K562 (cell line): ENCODE data around the gene PLD1. TPM values are rescaled to one million over a fixed set of nuclear protein-coding genes. Genes with fewer than 3 reads are reported as not detected.

ENCODE experiments used
- ATAC-seq: fragments of 200-7000 bp; cut with Tn5 transposase; 3 replicates; pipeline ENCODE4 v1.9.1; 2020; ENCODE audit warnings: moderate library complexity
- BruUV-seq: library from RNA; stranded (reverse); fragments of 400-500 nt; replicated peaks from 2 replicates; lab custom pipeline; 2021; lab: Mats Ljungman, UMichigan
- CTCF ChIA-PET: fragments of 300-600 bp; formaldehyde crosslinking; extraction: SDS; loops from one replicate; lab custom pipeline; 2021; ENCODE audit warnings: low intra/inter-chr PET ratio; lab: Yijun Ruan, JAX
- POLR2A ChIA-PET: fragments of 300-600, 350-650 bp; sonication (Branson Sonifier 250); formaldehyde crosslinking; extraction: SDS; loops from one replicate; lab custom pipeline; 2021; ENCODE audit warnings: antibody characterized with exemption, inconsistent platforms; lab: Yijun Ruan, JAX
- DNase-seq, 4 experiments: peaks; one replicate each; pipeline versions ENCODE4 v3.0.0 to v3.0.0-alpha.2; 2011 to 2018; ENCODE audit warnings: low spot score in 3 of 4, mixed read lengths in 3 of 4; ENCODE audit errors: extremely low read depth in 1 of 4
- FAIRE-seq: peaks from 2 replicates; lab custom pipeline; 2011; peaks lifted over from hg19 to GRCh38; lab: Jason Lieb, UNC
- H2AFZ ChIP-seq: 2 replicates; pipeline ENCODE4 v1.6.0; 2011; ENCODE audit warnings: low read depth, low read length, control low read depth, inconsistent platforms
- H3K27ac ChIP-seq: fragments of 200-600 bp; 3 replicates; pipeline ENCODE4 v1.8.0; 2011; ENCODE audit warnings: low read depth, mild to moderate bottlenecking, control low read depth, inconsistent platforms, low read length, moderate library complexity, mixed read lengths; ENCODE audit errors: extremely low read depth
- H3K27me3 ChIP-seq, 2 experiments: fragments of 300-600 bp in 1 of 2; 2 replicates in 1 of 2; 3 replicates in 1 of 2; pipeline versions ENCODE4 v1.6.0 to v1.8.0; 2011; ENCODE audit warnings: inconsistent platforms in 2 of 2, low read length in 2 of 2, mild to moderate bottlenecking in 1 of 2, mixed read lengths in 1 of 2, moderate library complexity in 1 of 2; ENCODE audit not compliant: control insufficient read depth in 2 of 2, insufficient read depth in 2 of 2
- H3K36me3 ChIP-seq: fragments of 300-600 bp; 3 replicates; pipeline ENCODE4 v1.8.0; 2011; ENCODE audit warnings: mild to moderate bottlenecking, low read length, inconsistent platforms; ENCODE audit not compliant: control insufficient read depth, insufficient read depth
- H3K4me1 ChIP-seq, 2 experiments: fragments of 200-600 bp in 1 of 2; replicated peaks in 1 of 2; 2 replicates in 1 of 2; 3 replicates in 1 of 2; pipeline versions ENCODE4 v1.5.1 to v1.8.0; 2011; ENCODE audit warnings: inconsistent platforms in 2 of 2, low read length in 2 of 2, mild to moderate bottlenecking in 1 of 2, mixed read lengths in 1 of 2, moderate library complexity in 1 of 2; ENCODE audit not compliant: control insufficient read depth in 2 of 2, insufficient read depth in 2 of 2
- H3K4me2 ChIP-seq: 2 replicates; pipeline ENCODE4 v1.6.1; 2011; ENCODE audit warnings: low read length, control low read depth, inconsistent platforms, mixed read lengths; ENCODE audit not compliant: insufficient read depth
- H3K4me3 ChIP-seq: fragments of 200-600 bp; sonication (generic), shearing (Covaris generic); 2 replicates; pipeline ENCODE4 v1.5.1; 2016; ENCODE audit warnings: control low read depth, inconsistent platforms
- H3K79me2 ChIP-seq: fragments of 200-600 bp; 3 replicates; pipeline ENCODE4 v1.8.0; 2011; ENCODE audit warnings: low read length, inconsistent platforms; ENCODE audit not compliant: control insufficient read depth, insufficient read depth
- H3K9ac ChIP-seq, 2 experiments: 2 replicates each; pipeline versions ENCODE4 v1.6.0 to v1.6.1; 2011; ENCODE audit warnings: low read depth in 2 of 2, low read length in 2 of 2, control low read depth in 1 of 2, inconsistent platforms in 1 of 2, mild to moderate bottlenecking in 1 of 2, mixed read lengths in 1 of 2; ENCODE audit not compliant: insufficient read depth in 1 of 2
- H3K9me1 ChIP-seq: one replicate; pipeline ENCODE4 v1.6.0; 2011; ENCODE audit warnings: inconsistent platforms, mild to moderate bottlenecking, low read length, moderate library complexity; ENCODE audit not compliant: control insufficient read depth, insufficient read depth
- H3K9me3 ChIP-seq: replicated peaks from 2 replicates; pipeline ENCODE4 v1.5.1; 2011; ENCODE audit warnings: low read depth, low read length, inconsistent platforms; ENCODE audit not compliant: control insufficient read depth, insufficient read depth
- H4K20me1 ChIP-seq: replicated peaks from 2 replicates; pipeline ENCODE4 v1.6.1; 2011; ENCODE audit warnings: low read length, inconsistent platforms, mixed read lengths; ENCODE audit not compliant: control insufficient read depth, insufficient read depth
- FOXK1 ChIP-seq: sonication (generic); formaldehyde crosslinking; IDR thresholded peaks from 2 replicates; pipeline ENCODE4 v1.8.0; 2022; ENCODE audit warnings: missing genetic modification reagents, mild to moderate bottlenecking, borderline replicate concordance
- FOXP4 ChIP-seq: sonication (generic); formaldehyde crosslinking; IDR thresholded peaks from 2 replicates; pipeline ENCODE4 v1.8.0; 2022; ENCODE audit warnings: mild to moderate bottlenecking, missing genetic modification reagents, borderline replicate concordance
- JUN ChIP-seq, 2 experiments: sonication (generic) in 1 of 2; formaldehyde crosslinking in 1 of 2; IDR thresholded peaks; 2 replicates each; pipeline versions ENCODE4 v1.6.1 to v1.8.0; 2012 to 2022; ENCODE audit warnings: borderline replicate concordance in 2 of 2, mild to moderate bottlenecking in 2 of 2, improper control_type of control experiment in 1 of 2, low read depth in 1 of 2, low read length in 1 of 2, missing genetic modification reagents in 1 of 2
- MNT ChIP-seq, 2 experiments: fragments of 450-650 bp; conservative IDR thresholded peaks; 2 replicates each; pipeline ENCODE4 v1.6.1; 2017; ENCODE audit warnings: mild to moderate bottlenecking in 2 of 2, moderate library complexity in 2 of 2
- RBFOX2 ChIP-seq: fragments of 200-400 bp; formaldehyde crosslinking; IDR thresholded peaks from 2 replicates; pipeline ENCODE4 v1.6.1; 2017; ENCODE audit warnings: low read depth, mild to moderate bottlenecking, low read length, moderate library complexity
- RBM39 ChIP-seq: fragments of 200-400 bp; formaldehyde crosslinking; optimal IDR thresholded peaks from 2 replicates; pipeline ENCODE3; 2018; ENCODE audit warnings: low read depth, low read length
- ZNF133 ChIP-seq: fragments of 250-450 bp; sonication (Bioruptor Pico); IDR thresholded peaks from 2 replicates; pipeline ENCODE4 v1.4.0; 2020; ENCODE audit warnings: mild to moderate bottlenecking
- ZNF407 ChIP-seq: fragments of 450-650 bp; IDR thresholded peaks from 2 replicates; pipeline ENCODE4 v1.6.1; 2016; ENCODE audit warnings: low read depth
- ZNF445 ChIP-seq: fragments of 250-450 bp; sonication (Bioruptor Pico); IDR thresholded peaks from 2 replicates; pipeline ENCODE4 v1.4.0; 2020; ENCODE audit warnings: low read depth, mild to moderate bottlenecking, moderate library complexity
- ZNF561 ChIP-seq: fragments of 450-650 bp; formaldehyde crosslinking; conservative IDR thresholded peaks from 2 replicates; pipeline ENCODE4 v1.4.0; 2020; ENCODE audit warnings: mild to moderate bottlenecking, moderate library complexity
- WGBS: fragments of 100-300 bp; shearing (Covaris generic); methylation state at CpG from one replicate; pipeline ENCODE4 v1.1.6; 2016; ENCODE audit warnings: low coverage, mixed read lengths; ENCODE audit not compliant: insufficient coverage; ENCODE audit errors: missing lambda C conversion rate; 5-methylcytosine and 5-hydroxymethylcytosine counted together
- in situ Hi-C: fragments of 300-500 bp; cut with MboI; formaldehyde crosslinking; loops from 4 replicates; pipeline ENCODE4 v1.15.0; 2018; ENCODE audit warnings: inconsistent platforms, mixed read lengths
- intact Hi-C: fragments of 100-400 bp; cut with micrococcal nuclease; formaldehyde crosslinking; loops from 2 replicates; pipeline ENCODE4 v1.14.2; 2022
- polyA plus RNA-seq, 8 experiments: library from polyadenylated mRNA; depleted of rRNA in 4 of 8; stranded (reverse) in 5 of 8; unstranded in 3 of 8; fragments of >200 nt; fragmentation: Nextera tagmentation in 2 of 8; fragmentation: Illumina TruSeq in 1 of 8; extraction: Ambion mirVana in 2 of 8; extraction: Trizol in 1 of 8; gene quantifications; 2 replicates each; pipeline versions ENCODE4 v1.2.1 to v1.2.3, GENCODE V29; 2011 to 2014; ENCODE audit warnings: inconsistent platforms in 1 of 8, missing spikeins in 1 of 8
- total RNA-seq, 7 experiments: library from RNA; depleted of rRNA in 6 of 7; stranded (reverse); fragments of >200 nt in 6 of 7; fragmentation: Illumina TruSeq in 2 of 7; extraction: Trizol in 2 of 7; gene quantifications; 2 replicates each; pipeline versions ENCODE4 v1.2.1 to v1.2.3, GENCODE V29; 2011 to 2021; ENCODE audit warnings: low replicate concordance in 1 of 7

PLD1 gene
- total and polyA plus RNA-seq, 9 of the 15 experiments (the other 6 are each of a cell fraction or from before 2014, with no cell fraction given), result 8.4 to 26.1 (median 18.6) TPM

- Histone ChIP-seq H3K4me1 (no peaks in the 10 kb centered on the region), H3K27me3 (no peaks in the 10 kb centered on the region), H3K9ac (no peak overlapping the region), H3K9me3 (no peaks in the 10 kb centered on the region), H3K79me2 (no peaks in the 10 kb centered on the region), H4K20me1 (no peaks in the 10 kb centered on the region), H2AFZ (no peak overlapping the region), H3K4me3 (no peak overlapping the region), H3K36me3 (no peaks in the 10 kb centered on the region), H3K9me1 (no peaks in the 10 kb centered on the region), H3K4me2 (no peak overlapping the region), H3K27ac (no peak overlapping the region)
- intact Hi-C loops (no loop called here), in situ Hi-C loops (no loop called here)
- ChIA-PET POLR2A (interaction anchor here (1.1 kb wide), 1 partner anchor 54 kb away, joined by 3 read pairs; no protein-coding TSS in a partner anchor), CTCF (no interaction called here)
- DNase-seq (no peak), ATAC-seq (no peak), FAIRE-seq (no peak)
- WGBS, result 67% methylated on average over 4 of the region's 4 CpGs
- no TSS peak for BruUV-seq
- no peak for TF ChIP-seq RBM39
- no peak for TF ChIP-seq JUN (IDR thresholded peaks at IDR 0.05; ENCODE audit: borderline replicate concordance, low read depth, low read length)
- TF ChIP-seq JUN (CRISPR knock-in tag; IDR thresholded peaks at IDR 0.05; ENCODE audit: borderline replicate concordance), result no peak
- no peak for TF ChIP-seq ZNF561 (CRISPR knock-in tag)
- no peak for TF ChIP-seq FOXP4 (CRISPR knock-in tag)
- no peak for TF ChIP-seq RBFOX2
- no peak for TF ChIP-seq ZNF133
- TF ChIP-seq FOXK1 (CRISPR knock-in tag), result no peak
- TF ChIP-seq MNT (conservative IDR thresholded peaks at IDR 0.05), result no peak
- no peak for TF ChIP-seq ZNF445 (CRISPR knock-in tag)
- TF ChIP-seq ZNF407, result no peak
These were observed 138.6 kb downstream of the PLD1 start for GRCh38 chr3:171671709-171672108.
